Glomerular visceral epithelial cell (primary cell): ENCODE data around the gene MCM8.

ENCODE experiments used
- DNase-seq: peaks from one replicate; pipeline ENCODE4 v3.0.0-alpha.2; 2016; ENCODE audit errors: extremely low spot score

The MCM8 gene

DNA sequence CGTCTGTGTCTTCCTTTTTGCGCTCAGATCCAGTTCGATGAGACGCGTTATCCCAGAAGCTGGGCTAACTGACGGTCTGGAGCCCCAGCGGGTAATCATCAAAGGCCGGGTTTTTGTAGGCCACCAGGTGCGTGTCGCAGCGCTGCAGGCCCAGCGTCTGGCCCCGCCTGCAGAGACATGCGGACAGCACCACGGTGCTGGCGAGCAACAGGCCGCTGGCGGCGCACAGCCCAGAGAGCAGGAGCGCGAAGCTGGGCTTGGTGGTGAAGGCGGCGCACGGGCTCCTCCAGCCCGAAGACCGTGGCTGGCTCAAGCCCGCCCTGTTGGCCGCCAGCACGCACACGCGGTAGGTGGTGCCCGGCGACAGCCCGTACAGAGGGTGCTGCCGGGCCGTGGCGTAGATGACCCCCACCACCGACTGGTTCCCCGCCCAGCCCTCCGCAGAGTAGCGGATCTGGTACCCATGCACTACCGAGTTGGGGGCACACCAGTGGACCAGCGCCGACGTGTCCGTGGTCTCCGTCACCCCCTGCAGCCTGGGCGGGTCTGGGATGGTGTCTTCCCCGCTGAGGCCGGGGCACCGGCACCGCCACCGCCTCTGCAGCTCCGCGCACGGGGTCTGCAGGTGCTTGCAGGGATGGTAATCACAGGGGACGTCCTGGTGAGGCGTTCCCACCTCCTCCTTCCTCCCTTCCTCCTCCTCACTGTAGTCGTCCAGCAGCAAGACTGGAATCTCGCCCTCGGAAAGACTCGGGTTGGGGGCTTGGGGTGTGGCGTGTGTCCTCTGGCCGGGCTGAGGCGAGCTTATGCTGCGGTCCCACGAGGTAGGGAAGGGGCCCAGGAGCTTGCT is 90.7 kb downstream of the MCM8 start:
- no peak for DNase-seq

DNA sequence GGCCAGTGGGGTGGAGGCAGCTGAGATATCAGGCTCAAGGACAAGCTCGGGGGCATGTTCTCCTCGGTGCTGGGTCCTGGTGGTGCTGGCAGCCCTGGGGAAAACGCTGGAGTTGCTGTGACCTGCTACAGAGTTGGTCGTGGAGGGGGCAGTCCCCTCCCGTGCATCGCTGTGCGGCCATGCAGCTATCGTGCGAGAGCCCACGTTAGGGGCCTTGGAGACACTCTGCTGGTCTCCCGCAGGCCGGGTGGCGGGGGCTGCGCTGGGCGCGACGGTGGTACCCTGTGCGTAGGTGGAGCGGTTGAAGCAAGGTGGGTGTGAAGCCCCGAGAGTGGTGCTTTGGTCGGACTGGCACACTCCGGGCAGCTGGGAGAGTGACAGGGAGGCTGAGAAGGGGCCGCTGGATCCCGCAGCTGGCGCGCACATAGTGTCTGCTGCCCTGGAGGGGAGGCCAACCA is 91.4 kb downstream of the MCM8 start:
- no peak for DNase-seq

DNA sequence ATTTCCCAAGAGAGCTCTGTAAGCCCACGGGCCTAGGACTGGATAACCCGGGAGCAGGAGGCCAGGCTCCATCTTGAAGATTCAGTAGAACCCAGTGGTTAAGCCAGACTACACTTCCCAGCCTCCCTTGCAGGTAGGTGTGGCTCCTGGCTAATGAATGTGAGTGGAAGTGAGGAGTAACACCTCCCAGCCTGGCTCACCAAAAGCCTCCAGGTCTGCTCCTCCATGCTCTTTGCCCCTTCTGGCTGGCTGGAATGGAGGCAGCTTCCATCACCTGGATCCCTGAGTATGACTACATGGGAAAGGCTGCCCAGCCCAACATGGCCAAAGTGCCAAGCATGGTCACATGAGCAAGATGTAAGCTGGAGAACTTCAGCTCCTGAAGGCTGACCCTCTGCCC is 93.7 kb downstream of the MCM8 start:
- DNase-seq, result no peak

DNA sequence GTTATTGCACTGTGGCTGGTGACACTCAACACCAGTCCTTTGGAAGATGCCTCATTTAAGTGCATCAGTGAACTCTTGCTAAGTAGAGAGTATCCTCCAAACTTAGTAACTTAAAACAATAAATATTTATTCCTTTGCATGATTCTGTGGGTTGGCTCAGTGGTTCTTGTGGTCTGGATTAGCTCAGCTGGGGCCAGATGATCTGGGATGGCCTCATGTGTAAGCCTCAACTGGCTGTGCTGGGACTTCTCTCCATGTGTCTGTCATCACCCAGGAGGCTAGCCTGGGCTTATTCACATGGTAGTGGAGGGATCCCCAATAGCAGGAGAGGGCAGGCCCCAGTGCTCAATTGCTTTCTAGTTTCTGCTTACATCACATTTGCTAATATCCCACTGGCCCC is 95.1 kb downstream of the MCM8 start:
- peak; percentile 60 for DNase-seq

DNA sequence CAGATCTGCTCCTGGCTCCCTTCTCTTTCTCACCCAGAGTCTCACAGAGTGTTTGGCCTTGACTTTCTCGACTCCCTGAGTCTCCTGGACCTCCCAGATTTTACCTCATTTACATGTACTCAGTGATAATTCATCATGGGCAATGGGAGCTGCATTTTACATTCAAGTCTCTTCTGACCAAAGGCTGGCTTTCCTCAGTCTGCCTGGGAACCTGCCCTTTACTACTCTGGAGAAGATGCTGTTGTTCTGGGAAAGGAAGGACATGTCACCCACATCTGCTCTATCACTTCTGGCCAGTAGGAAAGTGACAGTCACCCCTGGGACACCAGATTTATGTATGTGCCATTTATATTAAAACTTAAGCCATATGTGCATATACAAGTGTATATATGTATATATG is 96.0 kb downstream of the MCM8 start:
- DNase-seq, result no peak

DNA sequence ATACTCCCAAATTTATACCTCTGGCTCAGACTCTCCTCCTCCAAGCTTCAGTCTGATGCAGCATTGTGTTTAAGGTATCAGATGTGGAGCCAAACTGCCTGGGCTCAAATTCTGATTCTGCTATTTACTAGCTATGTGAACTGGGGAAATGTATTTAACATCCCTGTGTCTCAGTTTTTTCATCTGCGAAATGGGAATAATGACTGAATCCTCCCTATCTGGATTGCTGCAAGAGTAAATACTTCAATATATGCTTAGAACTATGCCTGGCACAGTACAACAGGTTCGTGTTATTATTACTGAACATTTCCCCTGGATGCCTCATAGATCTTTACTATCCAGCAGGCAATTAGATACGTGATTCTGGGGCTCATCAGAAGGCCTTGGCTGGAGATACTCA is 97.9 kb downstream of the MCM8 start:
- DNase-seq, result no peak
